ENCODE data around the gene CELF2. TPM values are rescaled to one million over a fixed set of nuclear protein-coding genes. Genes with fewer than 3 reads are reported as not detected.

Gene CELF2
- total and polyA plus RNA-seq, 7 donors = 6.0 to 83.1 (median 48.9) TPM

DNA sequence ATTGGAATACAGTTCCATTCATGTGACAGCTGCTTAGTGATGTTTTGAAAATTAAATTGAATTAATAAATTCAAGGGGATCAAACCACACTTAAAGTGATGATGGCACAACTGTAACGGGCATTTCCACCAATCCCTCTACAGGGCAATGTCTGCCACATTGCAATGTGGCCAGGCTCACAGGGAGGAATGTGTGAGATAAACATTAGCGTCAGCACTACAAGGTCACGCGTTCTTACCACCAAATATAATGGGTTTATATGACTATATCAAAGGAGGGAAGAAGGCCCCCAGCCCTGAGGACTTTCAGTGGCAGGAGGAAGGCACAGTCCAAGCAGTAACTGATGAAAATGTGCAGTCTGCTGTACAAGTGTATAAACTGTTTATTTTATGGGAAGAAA is 31.1 kb upstream of the CELF2 start:
- no peak overlapping the region for H3K27ac ChIP-seq
- WGBS, 2 donors = 82 to 91% methylated on average over 4 of the region's 4 CpGs

DNA sequence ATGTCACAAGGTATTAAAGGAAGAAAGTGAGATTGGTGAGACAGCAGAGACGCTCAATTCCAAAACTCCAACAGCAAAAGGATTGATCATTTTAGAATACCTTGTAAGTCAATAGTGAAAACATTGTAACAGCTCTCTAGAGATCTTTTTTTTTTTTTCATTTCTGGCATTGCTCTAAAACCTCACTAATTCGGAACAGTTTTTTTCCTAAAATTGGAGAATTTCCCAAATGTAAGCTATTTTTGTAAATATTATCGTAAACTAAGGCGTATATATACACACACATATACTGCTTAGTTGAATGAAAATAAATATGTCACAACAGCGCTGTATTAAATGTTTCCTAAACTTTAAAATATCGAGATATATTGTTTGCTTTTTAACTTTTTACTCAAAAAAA is 30.6 kb upstream of the CELF2 start:
- Histone ChIP-seq H3K36me3 (no peaks in the 10 kb centered on the region), H3K9me3 (no peaks in the 10 kb centered on the region), H3K27ac (no peak overlapping the region), H3K4me3 (no peak overlapping the region), H3K4me1 (peaks cover 0 to 8% (median 0%) of the 10 kb centered on the region in 4 donors), H3K27me3 (no peaks in the 10 kb centered on the region)
- no peak for TF ChIP-seq POLR2AphosphoS5 (IDR thresholded peaks at IDR 0.05)
- TF ChIP-seq, protein P1, sequence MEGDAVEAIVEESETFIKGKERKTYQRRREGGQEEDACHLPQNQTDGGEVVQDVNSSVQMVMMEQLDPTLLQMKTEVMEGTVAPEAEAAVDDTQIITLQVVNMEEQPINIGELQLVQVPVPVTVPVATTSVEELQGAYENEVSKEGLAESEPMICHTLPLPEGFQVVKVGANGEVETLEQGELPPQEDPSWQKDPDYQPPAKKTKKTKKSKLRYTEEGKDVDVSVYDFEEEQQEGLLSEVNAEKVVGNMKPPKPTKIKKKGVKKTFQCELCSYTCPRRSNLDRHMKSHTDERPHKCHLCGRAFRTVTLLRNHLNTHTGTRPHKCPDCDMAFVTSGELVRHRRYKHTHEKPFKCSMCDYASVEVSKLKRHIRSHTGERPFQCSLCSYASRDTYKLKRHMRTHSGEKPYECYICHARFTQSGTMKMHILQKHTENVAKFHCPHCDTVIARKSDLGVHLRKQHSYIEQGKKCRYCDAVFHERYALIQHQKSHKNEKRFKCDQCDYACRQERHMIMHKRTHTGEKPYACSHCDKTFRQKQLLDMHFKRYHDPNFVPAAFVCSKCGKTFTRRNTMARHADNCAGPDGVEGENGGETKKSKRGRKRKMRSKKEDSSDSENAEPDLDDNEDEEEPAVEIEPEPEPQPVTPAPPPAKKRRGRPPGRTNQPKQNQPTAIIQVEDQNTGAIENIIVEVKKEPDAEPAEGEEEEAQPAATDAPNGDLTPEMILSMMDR (IDR thresholded peaks at IDR 0.05) = no peak
- no peak for TF ChIP-seq POLR2A (IDR thresholded peaks at IDR 0.05)
- TF ChIP-seq EP300 (IDR thresholded peaks at IDR 0.05) = no peak
- intact Hi-C loops (cut with DNase I) = loop anchor here (10.0 kb wide), 1 partner anchor 62 kb away; no protein-coding TSS in a partner anchor
- no peak for DNase-seq
- 84% methylated on average over 6 of the region's 6 CpGs for WGBS, 2 donors

More for the DNA sequence above, 31.1 kb upstream of the CELF2 start:
- intact Hi-C loops (cut with DNase I) = loop anchor here (10.0 kb wide), 1 partner anchor 62 kb away; no protein-coding TSS in a partner anchor
- no peak for DNase-seq
- no peaks in the 10 kb centered on the region for H3K9me3 ChIP-seq
- H3K27me3 ChIP-seq = no peaks in the 10 kb centered on the region
- TF ChIP-seq POLR2AphosphoS5 (IDR thresholded peaks at IDR 0.05) = no peak
- H3K36me3 ChIP-seq = no peaks in the 10 kb centered on the region
- no peak overlapping the region for H3K4me3 ChIP-seq
- H3K4me1 ChIP-seq = peaks cover 0 to 8% (median 0%) of the 10 kb centered on the region in 4 donors

DNA sequence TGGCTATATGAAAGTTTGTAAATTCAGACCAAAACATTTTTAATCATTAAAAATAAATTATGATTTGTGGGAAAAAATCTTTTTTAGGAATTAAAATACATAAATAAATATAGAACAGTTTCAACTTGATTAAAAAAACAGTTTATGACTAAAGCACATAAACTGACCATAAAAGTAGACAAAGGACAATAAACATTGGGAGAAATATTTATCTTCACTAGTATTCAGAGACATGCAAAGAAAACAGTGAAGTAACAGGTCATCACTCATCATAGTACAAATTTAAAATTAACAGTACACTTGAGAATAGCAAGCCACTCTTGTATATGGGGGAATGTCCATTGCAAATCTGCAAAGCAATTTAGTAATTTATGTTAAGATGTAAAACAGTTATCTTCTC is 28.0 kb upstream of the CELF2 start:
- Histone ChIP-seq H3K27me3 (no peaks in the 10 kb centered on the region), H3K27ac (no peak overlapping the region), H3K36me3 (no peaks in the 10 kb centered on the region), H3K4me1 (peaks cover 0 to 8% (median 2%) of the 10 kb centered on the region in 4 donors), H3K4me3 (no peak overlapping the region), H3K9me3 (no peaks in the 10 kb centered on the region)
- no peak for DNase-seq
- TF ChIP-seq POLR2AphosphoS5 (IDR thresholded peaks at IDR 0.05) = no peak
- TF ChIP-seq, protein P1 (IDR thresholded peaks at IDR 0.05) = no peak
- intact Hi-C loops (cut with DNase I) = loop anchor here (10.0 kb wide), 1 partner anchor 65 kb away; no protein-coding TSS in a partner anchor

DNA sequence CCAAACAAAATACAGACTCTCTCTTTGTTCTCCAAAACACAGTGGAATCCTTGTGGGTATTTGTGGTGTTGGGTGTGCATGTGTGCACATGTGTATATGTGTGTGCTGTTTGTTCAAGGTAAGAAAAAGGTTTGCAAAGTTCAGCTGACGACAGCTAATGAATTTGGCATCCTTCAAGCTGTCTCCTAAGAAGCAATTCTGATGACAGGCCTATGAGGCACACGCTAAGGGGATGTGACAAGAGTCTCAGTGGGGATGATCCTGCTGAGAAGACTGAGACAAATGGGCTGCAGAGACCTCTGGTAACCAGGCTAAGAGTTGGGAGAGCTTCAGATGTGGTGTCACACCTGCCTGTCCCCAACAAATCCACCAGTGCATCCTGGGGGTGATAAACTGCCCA is 26.5 kb upstream of the CELF2 start:
- intact Hi-C loops (cut with DNase I) = no loop called here
- TF ChIP-seq EP300 (IDR thresholded peaks at IDR 0.05) (no peak), POLR2A (IDR thresholded peaks at IDR 0.05) (no peak), POLR2AphosphoS5 (IDR thresholded peaks at IDR 0.05) (no peak)
- TF ChIP-seq, protein P1 (IDR thresholded peaks at IDR 0.05) = no peak
- whole genome bisulfite sequencing, 2 donors = 90 to 92% methylated on average over 2 of the region's 2 CpGs

DNA sequence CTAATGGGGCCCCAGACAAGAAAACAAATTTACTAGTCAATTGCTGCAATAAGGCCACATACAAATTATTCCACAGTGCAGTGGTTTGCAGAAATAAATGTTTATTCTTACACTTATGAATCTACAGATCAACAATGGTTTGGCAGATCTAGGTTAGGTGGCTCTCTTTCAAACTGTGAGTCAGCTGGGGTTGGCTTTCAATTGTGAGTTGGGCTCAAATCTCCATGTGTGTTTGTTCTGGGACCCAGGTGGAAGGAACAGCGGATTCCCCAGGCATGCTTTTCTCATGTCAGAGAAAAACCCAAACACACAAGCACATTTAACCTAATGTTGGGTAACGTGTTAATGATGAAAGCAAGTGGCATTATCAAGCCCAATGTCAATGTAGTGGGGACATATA is 25.6 kb upstream of the CELF2 start:
- H3K27me3 ChIP-seq = no peaks in the 10 kb centered on the region
- 89% methylated on average over 2 of the region's 2 CpGs for WGBS, 2 donors
- H3K4me3 ChIP-seq = no peak overlapping the region
- no peaks in the 10 kb centered on the region for H3K36me3 ChIP-seq
- intact Hi-C loops (cut with DNase I) = no loop called here
- H3K27ac ChIP-seq = no peak overlapping the region
- no peaks in the 10 kb centered on the region for H3K9me3 ChIP-seq
- no peak for TF ChIP-seq POLR2AphosphoS5 (IDR thresholded peaks at IDR 0.05)
- no peak for TF ChIP-seq EP300 (IDR thresholded peaks at IDR 0.05)
- TF ChIP-seq, protein P1 (IDR thresholded peaks at IDR 0.05) = no peak
- TF ChIP-seq POLR2A (IDR thresholded peaks at IDR 0.05) = no peak
- H3K4me1 ChIP-seq = peaks cover 0 to 3% (median under 1%) of the 10 kb centered on the region in 4 donors
- DNase-seq = no peak

More for the DNA sequence above, 26.5 kb upstream of the CELF2 start:
- no peak for DNase-seq
- peaks cover 0 to 8% (median 2%) of the 10 kb centered on the region in 4 donors for H3K4me1 ChIP-seq
- H3K9me3 ChIP-seq = no peaks in the 10 kb centered on the region
- no peak overlapping the region for H3K4me3 ChIP-seq
- no peaks in the 10 kb centered on the region for H3K27me3 ChIP-seq
- H3K27ac ChIP-seq = no peak overlapping the region
- H3K36me3 ChIP-seq = no peaks in the 10 kb centered on the region

Data from sigmoid colon (tissue), 7 donors.